ENCODE data around the gene ZNF23.

Gene ZNF23

DNA sequence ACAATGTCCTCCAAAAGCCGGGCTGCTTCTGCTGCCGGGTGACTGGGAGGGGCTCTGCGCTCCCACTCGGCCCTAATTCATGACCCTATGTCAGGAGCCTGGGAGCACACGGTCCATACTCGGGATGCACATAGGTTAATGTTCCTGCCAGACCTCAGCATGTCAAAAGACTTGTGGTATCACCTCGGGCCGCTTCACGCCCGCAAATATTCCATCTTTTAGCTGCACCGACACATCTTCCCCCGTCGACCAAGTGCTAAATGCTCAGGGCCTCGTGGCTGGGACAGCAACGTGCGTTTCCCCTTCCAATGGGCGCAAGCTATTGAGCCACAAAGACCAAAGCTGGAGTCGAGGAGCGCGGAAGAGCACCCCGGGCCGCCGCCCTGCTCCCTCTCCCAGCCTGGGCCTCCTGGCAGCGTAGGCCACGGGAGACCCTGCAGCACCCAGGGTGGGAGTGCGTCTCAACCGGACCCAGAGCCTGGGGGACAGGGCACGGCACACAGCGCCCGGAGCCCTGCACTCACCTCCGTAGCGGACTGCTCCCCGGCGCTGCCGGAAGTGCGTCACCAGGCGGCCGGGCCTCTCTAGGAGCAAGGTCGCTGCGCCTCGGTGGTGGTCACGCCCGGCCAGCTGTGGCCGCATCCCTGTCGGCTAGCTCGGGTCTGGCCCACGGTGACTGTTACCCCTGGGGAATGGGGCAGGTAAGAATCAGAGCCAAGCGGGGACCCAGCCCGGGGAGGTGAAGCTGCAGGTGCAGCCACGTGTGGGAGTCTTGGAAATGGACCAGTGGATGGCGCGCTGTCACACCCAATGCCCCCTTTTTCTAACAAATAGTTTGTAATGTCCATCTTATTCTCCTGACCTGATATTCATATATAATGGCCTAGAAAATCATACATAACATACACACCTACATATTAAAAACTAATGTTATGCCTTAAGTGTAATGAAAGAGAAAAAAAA lies at the start of gene ZNF23:
ZNF23 (minus strand) TSS at position 562 of the 963 bp plus-strand sequence. CDS start 5,451 bp downstream, outside the sequence.
- peak; percentile 61 to 73 (median 68) for DNase-seq (ENCODE audit: low read depth in 2 of 3, low spot score in 1 of 3)

DNA sequence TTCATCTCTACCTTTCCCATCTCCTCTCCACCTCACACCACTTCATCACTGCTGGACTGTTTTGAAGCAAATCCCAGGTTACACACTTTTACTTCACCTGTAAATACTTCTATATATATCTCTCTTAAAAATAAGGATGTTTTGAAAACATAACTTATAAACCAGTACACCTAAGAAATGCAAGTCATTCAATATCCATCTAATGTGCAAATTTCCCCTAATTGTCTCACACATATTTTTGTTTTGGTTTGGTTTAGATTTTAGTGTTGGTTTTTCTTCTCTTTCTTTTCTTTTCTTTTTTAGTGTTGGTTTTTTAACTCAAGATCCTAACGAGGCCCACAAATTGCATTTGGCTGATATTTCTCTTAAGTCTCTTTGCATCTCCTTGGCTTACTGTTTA lies 45.0 kb upstream of the ZNF23 start:
- DNase-seq (ENCODE audit: low read depth in 2 of 3, low spot score in 1 of 3): no peak

DNA sequence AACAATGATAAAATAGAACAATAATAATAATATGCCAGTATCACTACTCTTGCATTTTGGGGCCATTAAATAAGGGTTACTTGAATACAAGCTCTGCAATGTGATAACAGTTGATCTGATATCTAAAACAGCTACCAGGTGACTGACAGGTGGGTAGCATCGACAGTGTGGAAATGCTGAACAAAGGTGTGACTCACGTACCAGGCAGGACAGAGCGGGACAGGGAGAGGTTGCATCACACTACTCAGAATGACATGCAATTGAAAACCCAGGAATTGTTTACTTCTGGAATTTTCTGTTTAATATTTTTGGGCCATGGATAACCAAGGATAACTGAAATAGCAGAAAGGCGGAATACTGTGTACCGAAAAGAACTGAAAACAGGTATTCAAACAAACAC lies 42.9 kb upstream of the ZNF23 start:
- no peak for DNase-seq (ENCODE audit: low read depth in 2 of 3, low spot score in 1 of 3)

DNA sequence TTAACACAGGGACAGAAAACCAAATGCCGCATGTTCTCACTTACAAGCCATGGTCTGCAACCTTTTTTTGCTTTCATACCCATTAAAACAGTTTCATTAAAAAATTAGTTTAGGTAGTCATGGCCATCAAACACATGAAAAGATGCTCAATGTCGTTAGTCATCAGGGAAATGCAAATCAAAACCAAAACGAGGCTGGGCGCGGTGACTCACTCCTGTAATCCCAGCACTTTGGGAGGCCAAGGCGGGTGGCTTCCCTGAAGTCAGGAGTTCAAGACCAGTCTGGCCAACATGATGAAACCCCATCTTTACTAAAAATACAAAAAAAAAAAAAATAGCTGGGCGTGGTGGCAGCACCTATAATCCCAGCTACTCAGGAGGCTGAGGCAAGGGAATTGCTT lies 42.0 kb upstream of the ZNF23 start:
- peak in 1 of 3 donors; percentile 5 for DNase-seq (ENCODE audit: low read depth in 2 of 3, low spot score in 1 of 3)

DNA sequence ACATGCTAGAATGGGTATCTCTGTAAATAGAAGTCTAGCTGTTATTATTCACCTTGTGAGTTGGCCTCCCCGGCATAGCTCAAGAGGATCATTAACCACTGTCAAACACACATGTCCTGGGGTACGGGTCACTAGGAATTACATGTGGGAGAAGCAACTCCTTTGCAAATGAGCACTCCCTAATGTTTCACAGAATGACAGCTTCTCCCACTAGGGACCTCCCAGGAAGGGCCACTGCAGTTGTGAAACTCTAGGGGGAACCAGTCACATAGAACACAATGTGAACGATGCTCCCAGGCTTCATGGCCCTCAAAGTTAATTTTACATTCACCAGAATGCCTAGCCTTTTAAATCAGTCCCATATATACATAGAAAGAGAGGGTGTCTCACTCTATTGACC lies 39.5 kb upstream of the ZNF23 start:
- no peak for DNase-seq (ENCODE audit: low read depth in 2 of 3, low spot score in 1 of 3)

DNA sequence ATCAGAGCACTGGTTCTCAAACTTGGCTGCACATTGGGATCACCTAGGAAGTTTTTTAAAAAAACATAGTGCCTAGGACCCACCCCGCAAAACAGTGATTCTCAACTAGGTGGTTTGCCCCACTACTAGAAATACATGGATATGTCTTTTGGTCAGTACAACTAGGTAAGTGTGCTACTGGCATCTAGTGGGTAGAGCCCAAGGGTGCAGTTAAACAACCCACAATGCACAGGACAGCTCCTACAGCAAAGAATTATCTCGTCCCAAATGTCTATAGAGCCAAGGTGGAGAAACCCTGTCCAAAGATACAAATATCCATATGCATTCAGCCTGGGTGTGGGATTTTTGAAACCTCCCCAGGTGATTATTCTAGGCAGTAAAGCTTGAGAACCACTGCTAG lies 38.9 kb upstream of the ZNF23 start:
- DNase-seq (ENCODE audit: low read depth in 2 of 3, low spot score in 1 of 3): no peak

DNA sequence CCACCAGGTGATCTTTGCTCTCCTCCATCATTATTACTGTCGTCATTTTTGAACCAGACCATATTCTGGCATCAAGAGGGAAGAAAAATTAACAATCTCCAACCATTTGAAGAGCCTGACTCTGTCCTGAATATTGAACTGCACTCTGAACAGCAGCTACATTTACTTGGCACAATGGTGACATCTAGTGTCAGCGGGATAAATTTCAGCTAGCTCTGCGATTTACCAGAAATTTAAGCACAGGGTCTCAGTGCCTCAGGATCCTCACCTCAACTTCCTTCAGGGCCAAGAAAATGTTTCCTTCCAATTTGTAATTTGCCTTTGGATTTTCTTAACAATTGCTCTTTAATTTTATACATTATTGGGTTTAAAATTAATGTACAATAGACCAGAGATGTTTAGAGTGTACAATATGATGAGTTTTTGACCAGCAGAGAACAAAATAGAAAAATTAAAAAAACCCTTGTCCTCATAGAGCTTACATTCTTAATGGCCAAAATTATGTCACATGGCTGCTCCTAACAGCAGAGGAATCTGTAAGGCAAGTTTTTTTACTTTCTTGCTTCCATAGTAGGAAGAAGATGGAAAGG lies 37.8 kb upstream of the ZNF23 start:
- DNase-seq (ENCODE audit: low read depth in 2 of 3, low spot score in 1 of 3): peak in 2 of 3 donors; percentile 6 to 66

DNA sequence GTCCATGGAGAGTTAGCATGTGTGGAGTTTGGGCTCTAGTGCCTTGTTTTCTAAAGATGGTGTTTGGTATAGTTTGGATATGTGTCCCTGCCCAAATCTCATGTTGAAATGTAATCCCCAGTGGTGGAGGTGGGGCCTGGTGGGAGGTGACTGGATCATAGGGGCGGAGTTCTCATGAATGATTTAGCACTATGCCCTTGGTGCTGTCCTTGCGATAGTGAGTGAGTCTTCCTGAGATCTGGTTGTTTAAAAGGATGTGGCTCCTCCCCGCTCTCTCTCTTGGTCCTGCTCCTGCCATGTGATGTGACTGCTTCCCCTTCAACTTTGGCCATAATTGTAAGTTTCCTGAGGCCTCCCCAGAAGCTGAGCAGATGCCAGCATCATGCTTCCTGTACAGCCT lies 36.0 kb upstream of the ZNF23 start:
- DNase-seq (ENCODE audit: low read depth in 2 of 3, low spot score in 1 of 3): no peak

DNA sequence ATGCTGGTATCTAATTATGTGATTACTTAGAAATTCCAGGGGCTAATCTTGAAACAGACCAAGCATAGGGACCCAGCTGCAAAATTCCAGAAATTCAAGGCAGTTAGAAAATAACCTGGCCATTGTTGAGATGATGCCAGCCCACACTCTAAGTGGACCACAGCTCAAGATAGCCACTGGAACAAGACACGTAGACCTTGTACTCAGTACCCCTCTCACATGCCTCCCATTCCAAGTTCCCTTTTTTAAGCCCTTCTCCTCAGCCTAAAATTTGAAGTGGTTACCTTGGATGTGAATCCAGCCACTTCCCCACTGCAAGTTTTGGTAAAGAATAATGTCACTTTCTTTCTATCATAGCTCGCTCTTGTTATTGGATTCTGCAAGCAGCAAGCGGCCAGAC lies 31.2 kb upstream of the ZNF23 start:
- no peak for DNase-seq (ENCODE audit: low read depth in 2 of 3, low spot score in 1 of 3)

DNA sequence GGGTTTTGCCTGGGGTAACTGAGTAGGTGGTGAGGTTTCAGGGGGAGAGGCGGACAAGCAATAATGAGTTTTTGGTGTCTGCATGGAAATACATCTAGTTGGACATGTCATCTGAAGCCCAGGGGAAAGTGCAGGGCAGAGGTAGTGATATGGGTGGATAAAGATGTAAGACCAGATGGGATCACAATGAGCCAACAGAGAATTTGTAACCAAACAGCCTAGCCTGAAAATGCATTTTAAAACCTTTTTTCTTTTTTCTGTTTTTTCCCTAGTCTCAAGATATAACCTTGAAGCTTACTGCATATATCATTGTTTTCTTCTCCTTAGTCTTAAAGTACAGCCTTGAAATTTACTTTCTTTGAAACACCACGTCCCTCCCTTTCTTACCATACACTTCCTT lies 30.7 kb upstream of the ZNF23 start:
- DNase-seq (ENCODE audit: low read depth in 2 of 3, low spot score in 1 of 3): no peak

DNA sequence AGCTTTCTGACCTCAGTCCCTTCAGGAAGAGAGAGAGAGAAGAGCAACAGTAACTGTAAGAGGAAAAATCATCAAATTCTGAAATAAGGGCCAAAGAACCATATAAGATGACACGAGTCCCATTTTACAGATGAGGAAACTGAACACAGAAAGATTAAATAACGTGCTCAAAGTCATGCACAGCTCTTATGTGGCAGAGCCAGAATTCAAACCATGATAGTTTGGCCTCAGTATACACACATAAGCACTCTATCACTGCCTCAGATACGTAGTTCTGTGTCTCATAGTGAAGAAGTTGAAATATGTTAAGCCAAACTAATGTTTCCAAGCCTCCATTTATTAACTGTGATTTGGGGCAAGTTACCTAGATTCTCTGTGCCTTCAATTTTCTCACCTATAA lies 29.0 kb upstream of the ZNF23 start:
- no peak for DNase-seq (ENCODE audit: low read depth in 2 of 3, low spot score in 1 of 3)

DNA sequence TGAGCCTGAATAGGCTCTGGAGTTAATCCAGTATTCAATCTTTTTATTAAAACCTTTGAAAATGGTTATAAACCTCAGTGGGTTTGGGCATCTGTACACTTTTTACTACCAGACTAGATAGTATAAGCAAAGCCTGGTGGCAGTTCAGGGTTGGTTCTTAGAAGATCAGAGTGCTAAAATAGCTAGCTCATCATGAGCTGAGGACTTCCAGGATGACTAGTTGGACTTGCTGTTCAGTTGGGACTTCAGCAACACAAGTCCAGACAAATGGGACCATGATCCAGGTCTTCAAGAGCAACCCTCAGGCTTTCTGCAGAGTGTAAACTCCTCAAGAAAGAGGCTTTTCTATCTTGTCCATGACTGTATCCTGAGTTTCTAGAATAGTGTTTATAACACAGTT lies 28.3 kb upstream of the ZNF23 start:
- DNase-seq (ENCODE audit: low read depth in 2 of 3, low spot score in 1 of 3): no peak

DNA sequence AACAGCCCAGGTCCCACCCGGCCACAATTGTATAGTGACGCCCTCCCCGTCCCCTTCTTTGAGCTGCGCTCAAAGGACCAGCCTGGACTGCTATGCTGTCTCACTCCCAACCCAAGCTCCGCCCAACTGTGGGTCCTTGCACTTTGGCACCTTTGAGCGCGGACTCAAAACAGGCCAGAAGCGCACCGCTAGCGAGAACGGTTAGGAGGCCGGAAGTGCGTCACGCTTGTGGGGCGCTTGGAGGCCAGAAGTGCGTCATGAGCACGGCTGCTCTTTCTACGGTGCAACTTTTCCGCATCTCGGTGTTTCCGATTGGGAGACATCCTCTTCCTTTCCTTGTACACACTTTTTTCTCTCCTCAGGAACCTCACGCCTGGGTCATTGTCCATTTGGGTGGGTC lies 27.1 kb upstream of the ZNF23 start, which contains the start of gene ZNF19:
ZNF19 (minus strand) TSS at position 203 of the 400 bp plus-strand sequence. CDS start 7,210 bp downstream, outside the sequence.
- DNase-seq (ENCODE audit: low read depth in 2 of 3, low spot score in 1 of 3): no peak

DNA sequence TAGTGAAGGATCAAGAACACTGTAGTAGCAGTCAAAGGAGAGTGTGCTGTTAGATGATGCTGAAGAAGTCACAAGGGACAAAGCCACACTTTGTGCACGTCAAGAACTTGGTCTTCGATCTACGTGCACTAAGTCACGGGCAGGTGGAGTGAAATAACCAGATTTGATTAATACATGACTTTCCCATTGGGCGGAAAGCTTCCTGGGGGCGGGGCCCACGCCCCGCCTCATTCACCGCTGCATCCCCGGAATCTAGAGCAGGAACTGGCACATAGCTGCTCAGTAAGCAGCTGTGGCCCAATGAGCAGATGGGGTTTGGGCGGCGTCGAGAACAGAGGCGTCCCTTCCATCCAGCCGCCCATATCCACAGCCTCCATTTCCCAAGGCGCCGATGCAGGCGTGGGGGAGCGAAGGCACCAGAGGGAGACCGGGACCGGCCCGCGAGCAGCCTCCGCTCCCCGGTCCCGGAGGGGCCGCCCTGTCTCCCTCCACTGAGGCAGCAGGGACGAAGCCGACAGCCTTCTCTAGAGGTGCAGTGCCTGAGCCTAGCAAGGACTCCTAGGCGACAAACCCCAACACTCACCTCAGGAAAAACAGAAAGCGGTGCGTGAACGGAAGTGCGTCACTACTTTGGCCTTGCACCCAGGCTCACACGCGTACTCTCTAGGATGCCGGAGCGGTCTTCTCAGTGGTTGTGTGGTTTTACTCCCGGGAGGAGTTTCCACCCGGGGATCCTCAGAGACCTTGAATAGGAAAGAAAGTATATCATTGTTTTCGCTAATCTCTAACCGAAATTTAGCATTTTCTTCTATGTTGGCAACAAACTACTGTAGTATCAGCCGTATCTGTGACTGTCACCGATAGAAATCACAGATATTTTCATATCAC lies 22.2 kb upstream of the ZNF23 start:
- peak; percentile 68 to 79 (median 69) for DNase-seq (ENCODE audit: low read depth in 2 of 3, low spot score in 1 of 3)

DNA sequence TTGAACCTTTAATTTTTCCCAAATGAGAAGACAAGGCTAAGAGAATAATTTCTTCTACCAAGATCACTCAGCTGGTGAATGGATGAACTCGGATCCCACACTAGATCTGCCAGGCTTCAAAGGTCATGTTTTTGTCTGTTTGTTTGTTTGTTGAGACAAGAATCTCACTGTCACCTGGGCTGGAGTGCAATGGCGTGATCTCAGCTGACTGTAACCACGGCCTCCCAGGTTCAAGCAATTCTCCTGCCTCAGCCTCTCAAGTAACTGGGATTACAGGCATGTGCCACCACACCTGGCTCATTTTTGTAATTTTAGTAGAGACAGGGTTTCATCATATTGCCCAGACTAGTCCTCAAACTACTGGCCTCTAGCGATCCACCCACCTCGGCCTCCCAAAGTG lies 20.5 kb upstream of the ZNF23 start:
- DNase-seq (ENCODE audit: low read depth in 2 of 3, low spot score in 1 of 3): no peak

DNA sequence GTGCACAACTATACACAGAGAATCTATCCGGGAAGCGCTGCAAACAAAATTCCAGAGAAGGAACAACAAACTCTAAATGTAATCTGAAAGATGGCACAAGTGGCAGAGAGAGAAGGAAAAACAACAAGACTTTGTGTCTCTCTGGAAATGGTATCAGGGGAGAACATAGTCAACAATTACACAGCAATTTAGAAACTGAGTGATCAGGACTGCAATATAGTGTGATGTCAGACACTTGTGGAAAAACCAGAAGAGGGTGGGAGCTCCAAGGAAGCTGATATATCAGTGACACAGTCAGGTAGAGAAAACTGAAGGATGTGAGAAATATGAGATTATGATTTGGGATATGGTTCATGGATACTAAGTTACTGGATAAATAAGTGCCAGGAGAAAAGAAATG lies 18.9 kb upstream of the ZNF23 start:
- no peak for DNase-seq (ENCODE audit: low read depth in 2 of 3, low spot score in 1 of 3)

DNA sequence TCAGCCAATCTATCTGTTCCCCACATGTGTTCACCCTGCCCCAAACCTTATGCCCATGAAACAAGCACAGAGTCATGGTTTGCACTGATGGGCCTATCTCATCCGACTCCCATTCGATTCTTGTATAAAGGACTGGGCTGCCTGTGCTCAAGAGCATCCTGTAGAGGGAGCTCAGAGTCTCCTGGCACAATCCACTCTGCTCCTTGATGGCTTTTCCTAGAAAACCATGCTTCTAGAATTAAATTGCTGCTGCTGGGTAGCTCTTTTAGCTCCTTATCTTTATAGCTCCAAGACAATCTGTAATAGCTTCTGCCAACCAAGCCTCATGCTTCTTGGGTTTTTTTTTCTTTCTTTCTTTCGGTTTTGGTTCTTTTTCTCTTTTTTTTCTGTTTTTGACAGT lies 17.4 kb upstream of the ZNF23 start:
- DNase-seq (ENCODE audit: low read depth in 2 of 3, low spot score in 1 of 3): no peak

DNA sequence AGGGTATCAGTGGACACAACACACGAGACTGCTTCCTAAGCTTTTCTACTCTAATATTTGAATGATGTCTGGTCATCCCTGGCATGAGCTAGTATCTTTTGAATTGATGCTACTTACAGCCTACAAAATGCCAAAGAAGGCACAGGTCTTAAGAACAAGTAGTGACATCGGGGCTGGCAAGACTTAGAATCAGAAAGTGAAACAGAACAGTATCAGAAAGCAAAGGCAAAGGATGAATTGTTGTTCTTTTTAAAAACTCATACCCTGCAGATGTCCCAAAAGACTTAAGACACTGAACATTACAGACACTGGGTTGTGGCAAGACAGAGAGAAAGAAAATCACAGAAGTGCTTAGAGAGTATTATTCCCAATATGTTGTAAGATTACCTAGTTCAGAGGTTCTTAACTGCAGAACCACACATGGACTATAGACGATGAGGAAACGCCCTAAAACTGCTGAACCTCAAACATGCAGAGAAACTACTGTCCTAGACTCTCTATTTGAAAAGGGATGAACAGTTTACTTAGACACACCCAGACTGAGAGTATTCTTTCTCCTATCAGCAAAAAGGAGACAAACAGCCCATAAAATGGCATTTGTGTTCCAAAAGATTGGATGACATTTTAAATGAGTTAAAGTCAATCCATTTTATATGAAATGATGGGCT lies 14.5 kb upstream of the ZNF23 start:
- DNase-seq (ENCODE audit: low read depth in 2 of 3, low spot score in 1 of 3): no peak

DNA sequence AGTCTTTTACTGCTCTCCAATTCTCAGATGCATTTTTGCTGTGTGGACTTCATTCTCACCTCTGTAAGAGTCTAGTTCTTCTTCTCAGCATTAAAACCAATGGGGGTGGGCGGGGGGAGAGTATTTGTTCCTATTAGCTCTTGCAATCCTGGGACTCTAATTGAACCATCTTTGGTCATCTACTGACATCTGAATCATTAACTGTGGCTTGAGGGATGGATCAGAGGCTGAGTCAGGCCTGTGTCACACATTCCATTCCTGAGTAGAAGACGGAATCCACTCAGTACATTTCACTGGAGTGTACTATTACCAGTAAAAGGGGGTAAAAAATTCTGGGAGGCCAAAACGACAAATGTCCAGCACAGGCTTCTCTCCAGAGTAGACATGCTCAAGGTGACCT lies 12.8 kb upstream of the ZNF23 start:
- no peak for DNase-seq (ENCODE audit: low read depth in 2 of 3, low spot score in 1 of 3)

DNA sequence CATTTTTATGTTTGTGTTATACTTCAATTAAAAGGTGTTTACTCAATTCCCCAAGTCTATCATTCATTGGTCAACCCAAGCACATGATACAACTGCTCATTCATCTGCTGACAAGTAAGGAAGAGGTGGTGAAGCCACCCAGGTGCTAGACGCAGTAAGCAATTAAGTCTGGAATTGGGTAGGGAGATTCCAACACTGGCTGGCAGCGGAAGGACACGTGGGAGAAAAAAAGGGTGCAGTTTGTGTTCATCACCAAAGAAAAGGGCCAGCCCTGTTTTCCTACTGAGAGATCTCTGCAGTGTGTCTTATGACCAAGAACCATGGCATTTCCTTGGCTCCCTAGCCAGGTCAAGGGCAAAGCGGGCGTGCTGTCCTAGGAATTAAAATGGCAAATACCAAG lies 11.8 kb upstream of the ZNF23 start:
- DNase-seq (ENCODE audit: low read depth in 2 of 3, low spot score in 1 of 3): no peak

DNA sequence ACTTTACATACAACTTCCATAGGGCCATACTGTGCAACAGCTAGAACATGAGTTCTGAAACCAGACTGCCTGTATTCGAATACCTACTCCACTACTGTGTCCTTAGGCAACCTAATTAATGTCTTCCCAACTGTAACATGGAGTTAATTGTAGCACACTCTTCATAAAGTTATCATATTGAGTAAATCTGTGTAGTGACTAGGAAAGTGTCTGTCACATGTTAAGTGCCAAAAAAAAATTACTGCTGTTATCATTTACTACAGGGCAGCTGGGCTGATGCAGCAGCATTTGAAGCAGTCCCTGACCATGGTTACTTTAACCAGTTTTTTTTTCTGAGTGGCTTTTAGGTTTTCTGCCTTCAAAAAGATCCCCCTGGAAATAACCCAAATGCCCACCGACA lies 10.9 kb upstream of the ZNF23 start:
- no peak for DNase-seq (ENCODE audit: low read depth in 2 of 3, low spot score in 1 of 3)
